PC-3 (cell line): ENCODE measurements around the gene RCSD1.

ENCODE experiments used
- EZH2 ChIP-seq: fragments of 300-600 bp; sonication (generic); IDR thresholded peaks from one replicate; pipeline ENCODE4 v1.6.1; 2017; ENCODE audit warnings: antibody characterized with exemption, mild to moderate bottlenecking, low read length; ENCODE audit not compliant: unreplicated experiment
- EZH2phosphoT487 ChIP-seq: fragments of 300-600 bp; sonication (generic); IDR thresholded peaks from 2 replicates; pipeline ENCODE4 v1.6.1; 2018; ENCODE audit warnings: mild to moderate bottlenecking, antibody characterized with exemption, low read length, borderline replicate concordance
- TF ChIP-seq, protein P1 (sequence below): fragments of 300-600 bp; sonication (generic); conservative IDR thresholded peaks from 2 replicates; pipeline ENCODE4 v1.5.1; 2017; ENCODE audit warnings: antibody characterized with exemption, low read depth, mild to moderate bottlenecking, low read length

DNA sequence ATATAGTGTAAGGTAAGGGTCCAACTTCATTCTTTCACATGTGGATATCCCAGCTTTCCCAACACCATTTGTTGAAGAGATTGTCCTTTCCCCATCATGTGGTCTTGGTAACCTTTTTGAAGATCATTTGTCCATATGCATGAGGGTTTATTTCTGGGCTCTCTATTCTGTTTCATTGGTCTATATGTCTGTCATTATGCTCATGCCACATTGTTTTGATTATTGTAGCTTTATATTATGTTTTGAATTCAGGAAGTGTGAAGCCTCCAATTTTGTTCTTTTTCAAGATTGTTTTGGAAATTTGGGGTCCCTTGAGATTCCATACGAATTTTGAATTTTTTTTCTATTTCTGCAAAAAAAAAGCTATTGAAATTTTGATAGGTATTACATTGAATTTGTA lies 15.2 kb upstream of the RCSD1 start:
- TF ChIP-seq EZH2phosphoT487, result no peak
- TF ChIP-seq EZH2, result no peak
- TF ChIP-seq, protein P1, sequence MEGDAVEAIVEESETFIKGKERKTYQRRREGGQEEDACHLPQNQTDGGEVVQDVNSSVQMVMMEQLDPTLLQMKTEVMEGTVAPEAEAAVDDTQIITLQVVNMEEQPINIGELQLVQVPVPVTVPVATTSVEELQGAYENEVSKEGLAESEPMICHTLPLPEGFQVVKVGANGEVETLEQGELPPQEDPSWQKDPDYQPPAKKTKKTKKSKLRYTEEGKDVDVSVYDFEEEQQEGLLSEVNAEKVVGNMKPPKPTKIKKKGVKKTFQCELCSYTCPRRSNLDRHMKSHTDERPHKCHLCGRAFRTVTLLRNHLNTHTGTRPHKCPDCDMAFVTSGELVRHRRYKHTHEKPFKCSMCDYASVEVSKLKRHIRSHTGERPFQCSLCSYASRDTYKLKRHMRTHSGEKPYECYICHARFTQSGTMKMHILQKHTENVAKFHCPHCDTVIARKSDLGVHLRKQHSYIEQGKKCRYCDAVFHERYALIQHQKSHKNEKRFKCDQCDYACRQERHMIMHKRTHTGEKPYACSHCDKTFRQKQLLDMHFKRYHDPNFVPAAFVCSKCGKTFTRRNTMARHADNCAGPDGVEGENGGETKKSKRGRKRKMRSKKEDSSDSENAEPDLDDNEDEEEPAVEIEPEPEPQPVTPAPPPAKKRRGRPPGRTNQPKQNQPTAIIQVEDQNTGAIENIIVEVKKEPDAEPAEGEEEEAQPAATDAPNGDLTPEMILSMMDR, result no peak
